Effector CD8-positive, alpha-beta T cell (primary cell): ENCODE results near the gene GNB1L.

Source experiments
- DNase-seq: peaks from one replicate; lab custom pipeline; 2025; lab: John Stamatoyannopoulos, UW

The GNB1L gene

GRCh38 chr22:19760951-19761724, 93.5 kb downstream of the GNB1L start:
- DNase-seq, result no peak

- no peak for DNase-seq
Measured at GRCh38 chr22:19760058-19760950, 94.4 kb downstream of the GNB1L start, which contains the start of gene TBX1. TBX1 (plus strand) TSS chr22:19760778; CDS start chr22:19760844, 66 bp downstream.

- DNase-seq, result no peak
Measured at GRCh38 chr22:19759427-19760057, 95.1 kb downstream of the GNB1L start.

- DNase-seq, result no peak
Measured at GRCh38 chr22:19758896-19759426, 95.7 kb downstream of the GNB1L start.

GRCh38 chr22:19757985-19758895, 96.4 kb downstream of the GNB1L start:
- no peak for DNase-seq

GRCh38 chr22:19757140-19757984, 97.3 kb downstream of the GNB1L start:
- DNase-seq, result no peak

GRCh38 chr22:19756288-19757128, 98.2 kb downstream of the GNB1L start:
- DNase-seq, result peak; percentile 47

GRCh38 chr22:19755722-19756287, 98.9 kb downstream of the GNB1L start:
- DNase-seq, result no peak

GRCh38 chr22:19755145-19755710, 99.4 kb downstream of the GNB1L start:
- no peak for DNase-seq

- DNase-seq, result no peak
Measured at GRCh38 chr22:19754701-19755144, 100.0 kb downstream of the GNB1L start.

GRCh38 chr22:19753996-19754700, 100.5 kb downstream of the GNB1L start:
- no peak for DNase-seq

- DNase-seq, result no peak
Measured at GRCh38 chr22:19753090-19753842, 101.4 kb downstream of the GNB1L start.

- DNase-seq, result no peak
Measured at GRCh38 chr22:19751497-19752245, 103.0 kb downstream of the GNB1L start.

GRCh38 chr22:19750507-19751490, 103.9 kb downstream of the GNB1L start:
- DNase-seq, result no peak

GRCh38 chr22:19749876-19750275, 104.8 kb downstream of the GNB1L start:
- no peak for DNase-seq
